ENCODE data around the gene CDK4. TPM values are rescaled to one million over a fixed set of nuclear protein-coding genes. Genes with fewer than 3 reads are reported as not detected.
A peak's percentile ranks its signal among the peaks of the same experiment; 100 is the strongest.

CDK4 gene
- total and polyA plus RNA-seq, 2 of the 13 experiments (the other 11 are each of a cell fraction or from before 2014, with no cell fraction given), result 191 to 209 TPM

GRCh38 chr12:57744194-57744776 is 7.8 kb downstream of the CDK4 start (continued):
- no peak for TF ChIP-seq E2F2 (CRISPR knock-in tag; IDR thresholded peaks at IDR 0.05; ENCODE audit: borderline replicate concordance)
- TF ChIP-seq POLR2A (IDR thresholded peaks at IDR 0.05; ENCODE audit: insufficient read depth in 1 of 2, low read depth in 2 of 2, low read length in 2 of 2), result no peak
- no peak for TF ChIP-seq ZNF724P (CRISPR knock-in tag; IDR thresholded peaks at IDR 0.05; ENCODE audit: borderline replicate concordance)
- TF ChIP-seq ZNF550 (CRISPR knock-in tag; IDR thresholded peaks at IDR 0.05; ENCODE audit: borderline replicate concordance), result no peak
- TF ChIP-seq HMGXB4 (CRISPR knock-in tag; IDR thresholded peaks at IDR 0.05; ENCODE audit: borderline replicate concordance in 1 of 2, low read depth in 1 of 2), result peak in 1 of 2 experiments; percentile 10; a peak in 1 of 4 replicates
- TF ChIP-seq ZNF850 (CRISPR knock-in tag; conservative IDR thresholded peaks at IDR 0.05), result no peak
- TF ChIP-seq ZNF33B (CRISPR knock-in tag; IDR thresholded peaks at IDR 0.05), result no peak
- peak; percentile 62; the same call in 1 of the 2 replicates for TF ChIP-seq ZFP1 (CRISPR knock-in tag; IDR thresholded peaks at IDR 0.05)
- TF ChIP-seq, protein P1, sequence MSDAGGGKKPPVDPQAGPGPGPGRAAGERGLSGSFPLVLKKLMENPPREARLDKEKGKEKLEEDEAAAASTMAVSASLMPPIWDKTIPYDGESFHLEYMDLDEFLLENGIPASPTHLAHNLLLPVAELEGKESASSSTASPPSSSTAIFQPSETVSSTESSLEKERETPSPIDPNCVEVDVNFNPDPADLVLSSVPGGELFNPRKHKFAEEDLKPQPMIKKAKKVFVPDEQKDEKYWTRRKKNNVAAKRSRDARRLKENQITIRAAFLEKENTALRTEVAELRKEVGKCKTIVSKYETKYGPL (CRISPR knock-in tag; IDR thresholded peaks at IDR 0.05), result no peak
- TF ChIP-seq, protein P2, sequence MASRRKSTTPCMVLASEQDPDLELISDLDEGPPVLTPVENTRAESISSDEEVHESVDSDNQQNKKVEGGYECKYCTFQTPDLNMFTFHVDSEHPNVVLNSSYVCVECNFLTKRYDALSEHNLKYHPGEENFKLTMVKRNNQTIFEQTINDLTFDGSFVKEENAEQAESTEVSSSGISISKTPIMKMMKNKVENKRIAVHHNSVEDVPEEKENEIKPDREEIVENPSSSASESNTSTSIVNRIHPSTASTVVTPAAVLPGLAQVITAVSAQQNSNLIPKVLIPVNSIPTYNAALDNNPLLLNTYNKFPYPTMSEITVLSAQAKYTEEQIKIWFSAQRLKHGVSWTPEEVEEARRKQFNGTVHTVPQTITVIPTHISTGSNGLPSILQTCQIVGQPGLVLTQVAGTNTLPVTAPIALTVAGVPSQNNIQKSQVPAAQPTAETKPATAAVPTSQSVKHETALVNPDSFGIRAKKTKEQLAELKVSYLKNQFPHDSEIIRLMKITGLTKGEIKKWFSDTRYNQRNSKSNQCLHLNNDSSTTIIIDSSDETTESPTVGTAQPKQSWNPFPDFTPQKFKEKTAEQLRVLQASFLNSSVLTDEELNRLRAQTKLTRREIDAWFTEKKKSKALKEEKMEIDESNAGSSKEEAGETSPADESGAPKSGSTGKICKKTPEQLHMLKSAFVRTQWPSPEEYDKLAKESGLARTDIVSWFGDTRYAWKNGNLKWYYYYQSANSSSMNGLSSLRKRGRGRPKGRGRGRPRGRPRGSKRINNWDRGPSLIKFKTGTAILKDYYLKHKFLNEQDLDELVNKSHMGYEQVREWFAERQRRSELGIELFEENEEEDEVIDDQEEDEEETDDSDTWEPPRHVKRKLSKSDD (CRISPR knock-in tag; IDR thresholded peaks at IDR 0.05; ENCODE audit: low read depth), result peak; percentile 99
- no peak for TF ChIP-seq ZNF773 (CRISPR knock-in tag; IDR thresholded peaks at IDR 0.05; ENCODE audit: borderline replicate concordance)
- TF ChIP-seq MYC (CRISPR knock-in tag; IDR thresholded peaks at IDR 0.05; ENCODE audit: borderline replicate concordance), result no peak
- no peak for TF ChIP-seq ZNF576 (CRISPR knock-in tag; IDR thresholded peaks at IDR 0.05)
- TF ChIP-seq AGO1 (IDR thresholded peaks at IDR 0.05; ENCODE audit: low read depth, low read length, poor library complexity, severe bottlenecking), result no peak
- TF ChIP-seq ZNF17 (CRISPR knock-in tag; IDR thresholded peaks at IDR 0.05), result no peak
- no peak for TF ChIP-seq ZNF33A (CRISPR knock-in tag; IDR thresholded peaks at IDR 0.05; ENCODE audit: borderline replicate concordance)
- no peak for TF ChIP-seq PHF8 (CRISPR knock-in tag; IDR thresholded peaks at IDR 0.05)
- no peak for TF ChIP-seq RELA (CRISPR knock-in tag; IDR thresholded peaks at IDR 0.05)
- no peak for TF ChIP-seq HNRNPH1 (optimal IDR thresholded peaks at IDR 0.05; ENCODE audit: low read depth, low read length)
- TF ChIP-seq SRSF9 (IDR thresholded peaks at IDR 0.05; ENCODE audit: borderline replicate concordance, insufficient read depth, low read depth, low read length, poor library complexity, severe bottlenecking), result no peak
- TF ChIP-seq TAF15 (IDR thresholded peaks at IDR 0.05; ENCODE audit: low read depth, low read length, poor library complexity, severe bottlenecking), result no peak
- TF ChIP-seq SYNCRIP (IDR thresholded peaks at IDR 0.05; ENCODE audit: insufficient read depth, low read depth, low read length), result no peak
- TF ChIP-seq ZNF282 (IDR thresholded peaks at IDR 0.05; ENCODE audit: partially characterized antibody), result no peak
- no peak for TF ChIP-seq ZSCAN31 (CRISPR knock-in tag; IDR thresholded peaks at IDR 0.05; ENCODE audit: low read depth)
